Common myeloid progenitor, CD34-positive (primary cell): Measurements from ENCODE around the gene IQGAP3.
"Not testable (repeated sequence)": the region's sequence is repeated elsewhere in the genome, so short reads cannot be mapped to it uniquely, and the experiment has no call there.

Source experiments
- CTCF ChIA-PET: fragments of 350-600 bp; sonication (Branson Sonifier 250); formaldehyde crosslinking; loops from one replicate; lab custom pipeline; 2021; ENCODE audit warnings: antibody characterized with exemption; lab: Charles Lee
- POLR2A ChIA-PET: fragments of 350-600 bp; sonication (Branson Sonifier 250); formaldehyde crosslinking; loops from one replicate; lab custom pipeline; 2021; ENCODE audit warnings: antibody characterized with exemption; lab: Charles Lee
- DNase-seq, 3 donors: peaks; one replicate each; pipeline versions ENCODE4 v3.0.0 to v3.0.0-alpha.2; 2013
- H3K27ac ChIP-seq, 2 experiments: 1 replicate in 1 of 2; 2 replicates in 1 of 2; pipeline ENCODE4 v1.7.0; 2013; ENCODE audit warnings: inconsistent platforms in 2 of 2, low read length in 2 of 2, mild to moderate bottlenecking in 2 of 2, low read depth in 1 of 2, moderate library complexity in 1 of 2; ENCODE audit not compliant: severe bottlenecking in 2 of 2, insufficient read depth in 1 of 2, poor library complexity in 1 of 2
- H3K27me3 ChIP-seq, 5 experiments: replicated peaks in 2 of 5; 1 replicate in 3 of 5; 2 replicates in 2 of 5; pipeline versions ENCODE4 v1.6.1 to v1.7.0; 2013; ENCODE audit warnings: low read length in 4 of 5, mild to moderate bottlenecking in 2 of 5, moderate library complexity in 2 of 5, inconsistent platforms in 1 of 5; ENCODE audit not compliant: insufficient read depth in 5 of 5, control insufficient read depth in 4 of 5
- H3K36me3 ChIP-seq, 4 experiments: 1 replicate in 2 of 4; 2 replicates in 2 of 4; pipeline versions ENCODE4 v1.6.1 to v1.7.0; 2013; ENCODE audit warnings: low read length in 3 of 4, control low read depth in 1 of 4, mild to moderate bottlenecking in 1 of 4; ENCODE audit not compliant: control insufficient read depth in 4 of 4, insufficient read depth in 4 of 4
- H3K4me1 ChIP-seq, 4 experiments: 1 replicate in 3 of 4; 2 replicates in 1 of 4; pipeline versions ENCODE4 v1.6.1 to v1.7.1; 2013; ENCODE audit warnings: low read length in 3 of 4, mild to moderate bottlenecking in 3 of 4, control low read depth in 1 of 4, inconsistent platforms in 1 of 4, moderate library complexity in 1 of 4; ENCODE audit not compliant: control insufficient read depth in 4 of 4, insufficient read depth in 4 of 4; ENCODE audit errors: control extremely low read depth in 1 of 4
- H3K4me3 ChIP-seq, 7 experiments: 1 replicate in 4 of 7; 2 replicates in 3 of 7; pipeline versions ENCODE4 v1.5.1 to v1.7.0; 2013; ENCODE audit warnings: mild to moderate bottlenecking in 7 of 7, low read length in 6 of 7, moderate library complexity in 6 of 7, inconsistent platforms in 2 of 7, low read depth in 2 of 7, control low read depth in 1 of 7; ENCODE audit not compliant: insufficient read depth in 4 of 7, control insufficient read depth in 1 of 7; ENCODE audit errors: extremely low read depth in 1 of 7
- H3K9me3 ChIP-seq, 5 experiments: 1 replicate in 4 of 5; 2 replicates in 1 of 5; pipeline versions ENCODE4 v1.6.1 to v1.7.1; 2013; ENCODE audit warnings: low read length in 4 of 5, mild to moderate bottlenecking in 2 of 5, inconsistent platforms in 1 of 5, low read depth in 1 of 5, moderate library complexity in 1 of 5; ENCODE audit not compliant: control insufficient read depth in 4 of 5, insufficient read depth in 2 of 5; ENCODE audit errors: control extremely low read depth in 1 of 5
- WGBS: methylation state at CpG from one replicate; pipeline ENCODE4 v1.1.5; 2013; ENCODE audit not compliant: insufficient coverage; 5-methylcytosine and 5-hydroxymethylcytosine counted together

The IQGAP3 gene

GRCh38 chr1:156612666-156613065 is 40.3 kb upstream of the IQGAP3 start:
- no peak for DNase-seq
- Histone ChIP-seq H3K27me3 (peaks cover 0 to 14% (median 7%) of the 10 kb centered on the region in 5 experiments), H3K4me1 (peaks cover 0 to 9% (median 5%) of the 10 kb centered on the region in 4 experiments), H3K9me3 (no peaks in the 10 kb centered on the region), H3K36me3 (no peaks in the 10 kb centered on the region), H3K27ac (no peak overlapping the region), H3K4me3 (no peak overlapping the region)
- WGBS, result 32% methylated on average over 2 of the region's 3 CpGs
- CTCF ChIA-PET, result interaction anchor here (0.7 to 4.8 kb wide), 19 partner anchors 8 to 167 kb away, joined by 3 to 35 read pairs (median 4); partner anchors contain the start of gene IQGAP3
- POLR2A ChIA-PET, result no interaction called here

GRCh38 chr1:156610072-156610471 is 37.7 kb upstream of the IQGAP3 start:
- not testable (repeated sequence) for DNase-seq, H3K27me3 ChIP-seq, H3K9me3 ChIP-seq, H3K4me1 ChIP-seq, H3K36me3 ChIP-seq, H3K4me3 ChIP-seq, H3K27ac ChIP-seq
- ChIA-PET POLR2A (interaction anchor here (0.6 kb wide), 1 partner anchor 758 kb away, joined by 6 read pairs; no protein-coding TSS in a partner anchor), CTCF (interaction anchor here (1.3 to 4.2 kb wide), 3 partner anchors 14 to 145 kb away, joined by 3 to 19 read pairs (median 5); no protein-coding TSS in a partner anchor)
- 90% methylated on average over 5 of the region's 9 CpGs for WGBS

DNA sequence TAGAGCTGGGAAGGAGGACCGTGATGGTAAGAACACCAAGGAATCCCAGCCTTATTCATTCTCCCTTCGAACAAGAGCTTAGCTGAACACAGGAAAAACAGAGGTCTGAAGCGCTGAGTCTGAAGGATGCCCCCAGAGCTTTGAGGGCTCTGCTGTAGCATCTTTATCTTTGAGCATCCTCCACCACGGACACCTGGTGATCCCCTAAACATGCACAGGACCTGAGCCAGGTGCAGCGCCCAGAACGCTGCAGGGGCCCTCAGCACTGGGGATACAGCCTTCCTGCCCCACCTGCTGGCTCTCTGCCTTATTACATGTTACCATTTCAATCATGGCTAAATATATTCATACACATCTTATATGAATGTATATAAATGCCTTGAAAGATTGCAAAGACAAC is 36.6 kb upstream of the IQGAP3 start:
- H3K27me3 ChIP-seq, result peaks cover 0 to 3% (median 0%) of the 10 kb centered on the region in 5 experiments
- H3K4me1 ChIP-seq, result peaks cover 0 to 8% (median 3%) of the 10 kb centered on the region in 4 experiments
- ChIA-PET CTCF (interaction anchor here (0.6 to 4.2 kb wide), 24 partner anchors 8 to 705 kb away, joined by 3 to 49 read pairs (median 4); partner anchors contain the start of genes IQGAP3 and TTC24), POLR2A (interaction anchor here (0.9 to 1.8 kb wide), 2 partner anchors 20 to 152 kb away, joined by 3 to 5 read pairs; no protein-coding TSS in a partner anchor)
- no peaks in the 10 kb centered on the region for H3K9me3 ChIP-seq
- DNase-seq, result peak; percentile 38 to 67 (median 62)
- 58% methylated on average over 4 of the region's 6 CpGs for WGBS
- no peak overlapping the region for H3K4me3 ChIP-seq
- no peak overlapping the region for H3K27ac ChIP-seq
- no peaks in the 10 kb centered on the region for H3K36me3 ChIP-seq

- peaks cover 0 to 8% (median 3%) of the 10 kb centered on the region in 4 experiments for H3K4me1 ChIP-seq
- ChIA-PET CTCF (interaction anchor here (0.6 to 4.2 kb wide), 31 partner anchors 9 to 705 kb away, joined by 3 to 49 read pairs (median 4); partner anchors contain the start of genes IQGAP3, NAXE and TTC24), POLR2A (interaction anchor here (0.9 to 1.8 kb wide), 2 partner anchors 19 to 151 kb away, joined by 3 to 5 read pairs; no protein-coding TSS in a partner anchor)
- no peak overlapping the region for H3K4me3 ChIP-seq
- no peak overlapping the region for H3K27ac ChIP-seq
- H3K36me3 ChIP-seq, result no peaks in the 10 kb centered on the region
- WGBS, result 40% methylated on average over 6 of the region's 7 CpGs
- H3K9me3 ChIP-seq, result no peaks in the 10 kb centered on the region
- H3K27me3 ChIP-seq, result peaks cover 0 to 3% (median 0%) of the 10 kb centered on the region in 5 experiments
- DNase-seq, result peak; percentile 80 to 88 (median 85)
These were observed 35.8 kb upstream of the IQGAP3 start for GRCh38 chr1:156608036-156608674.

GRCh38 chr1:156607344-156607743 is 35.0 kb upstream of the IQGAP3 start:
- H3K4me1 ChIP-seq, H3K9me3 ChIP-seq, DNase-seq, H3K4me3 ChIP-seq, H3K27me3 ChIP-seq, POLR2A ChIA-PET, H3K36me3 ChIP-seq, H3K27ac ChIP-seq: not testable (repeated sequence)
- CTCF ChIA-PET, result interaction anchor here (0.6 to 2.1 kb wide), 4 partner anchors 18 to 652 kb away, joined by 3 to 49 read pairs (median 6); partner anchors contain the start of gene TTC24
- WGBS, result 96% methylated on average over 4 of the region's 4 CpGs

DNA sequence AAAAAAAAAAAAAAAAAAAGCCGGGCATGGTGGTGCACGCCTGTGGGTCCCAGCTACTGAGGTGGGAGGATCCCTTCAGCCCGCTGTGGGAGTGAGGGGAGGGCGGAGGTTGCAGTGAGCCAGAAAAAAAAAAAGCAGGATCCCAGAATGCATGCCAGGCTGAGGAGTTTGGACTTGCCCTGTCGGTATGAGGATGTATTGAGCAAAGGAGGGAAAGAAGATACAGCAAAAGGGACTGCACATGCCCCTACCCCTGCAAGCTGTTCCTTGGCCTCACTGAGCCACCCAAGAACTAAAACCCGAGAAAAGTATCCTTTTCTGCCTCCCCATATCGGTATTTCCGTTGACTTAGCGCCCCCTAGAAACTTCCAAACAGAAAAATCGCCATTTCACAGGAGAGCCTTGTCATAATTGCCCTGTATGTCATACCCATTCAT is 30.2 kb upstream of the IQGAP3 start:
- ChIA-PET POLR2A (no interaction called here), CTCF (interaction anchor here (0.7 to 7.7 kb wide), 6 partner anchors 11 to 258 kb away, joined by 3 to 63 read pairs (median 4); partner anchors contain the start of gene NAXE)
- H3K36me3 ChIP-seq, result peaks cover 0 to 18% (median 9%) of the 10 kb centered on the region in 4 experiments
- H3K27ac ChIP-seq, result no peak overlapping the region
- WGBS, result 38% methylated on average over 8 of the region's 10 CpGs
- no peaks in the 10 kb centered on the region for H3K27me3 ChIP-seq
- no peaks in the 10 kb centered on the region for H3K9me3 ChIP-seq
- peaks cover 6 to 30% (median 22%) of the 10 kb centered on the region in 4 experiments for H3K4me1 ChIP-seq
- H3K4me3 ChIP-seq, result peak overlapping the region in 2 of 7 experiments; percentile 5 to 50
- DNase-seq, result peak in 2 of 3 donors; percentile 46
